Measurements from ENCODE around the gene NIPAL3. TPM values are rescaled to one million over a fixed set of nuclear protein-coding genes. Genes with fewer than 3 reads are reported as not detected.

Gene NIPAL3
- polyA plus RNA-seq, 1 donor (not counting 4 experiments of a cell fraction or from before 2014, with no cell fraction given): 30.5 TPM

DNA sequence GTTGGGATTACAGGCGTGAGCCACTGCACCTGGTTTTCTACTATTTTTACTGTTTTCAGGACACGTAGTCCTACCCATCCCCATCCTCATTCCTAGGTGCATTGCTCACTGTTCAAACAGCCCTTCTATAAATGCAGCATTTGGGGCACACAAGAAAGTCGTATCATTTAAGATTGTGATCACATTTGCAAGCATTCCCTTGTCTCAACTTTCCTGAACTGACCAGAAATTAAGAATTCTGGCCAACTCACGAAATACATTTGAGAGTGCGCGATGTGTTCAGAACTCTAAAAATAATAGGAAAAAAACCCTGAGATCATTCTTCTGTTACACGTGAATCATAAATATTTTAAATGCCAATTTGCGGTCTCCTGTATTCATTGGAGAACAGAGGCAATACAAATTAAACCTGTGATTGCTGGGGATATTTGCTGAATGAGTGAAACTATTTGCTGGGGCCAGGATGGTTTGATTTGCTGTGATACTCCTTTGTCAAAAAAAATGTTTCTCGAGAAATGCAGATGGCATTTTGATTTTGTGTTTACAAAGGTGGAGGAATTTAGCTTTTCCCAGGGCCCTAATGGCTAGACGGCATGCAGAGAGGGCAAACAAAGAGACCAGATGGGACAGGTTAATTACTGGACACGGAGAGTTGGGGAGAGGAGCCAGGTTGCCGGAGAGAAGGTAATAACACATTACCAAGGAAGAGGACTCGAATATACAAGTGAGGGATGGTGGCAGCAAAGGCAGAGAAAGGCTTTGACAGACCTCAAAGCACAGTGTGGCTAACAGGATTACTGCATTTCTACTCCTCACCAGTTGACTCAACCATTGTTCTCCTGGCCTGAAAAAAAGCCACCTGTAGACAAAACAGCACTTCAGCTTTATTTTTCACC lies 40.5 kb upstream of the NIPAL3 start:
- Histone ChIP-seq H3K9ac (ENCODE audit: control insufficient read depth, extremely low read depth, insufficient read depth, low read length) (no peak overlapping the region), H4K20me1 (ENCODE audit: control insufficient read depth, extremely low read depth, insufficient read depth, low read length) (no peaks in the 10 kb centered on the region), H3K27ac (ENCODE audit: control insufficient read depth, insufficient read depth, low read length) (no peak overlapping the region), H2AFZ (ENCODE audit: control insufficient read depth, low read length) (no peak overlapping the region), H3K79me2 (ENCODE audit: control insufficient read depth, insufficient read depth, low read length) (no peaks in the 10 kb centered on the region), H3K36me3 (ENCODE audit: control insufficient read depth in 2 of 2, extremely low read depth in 1 of 2, insufficient read depth in 2 of 2, low read length in 2 of 2) (peaks cover 2 to 15% of the 10 kb centered on the region in 2 experiments), H3K4me3 (ENCODE audit: control insufficient read depth in 2 of 3, extremely low read depth in 1 of 3, insufficient read depth in 2 of 3, low read depth in 1 of 3, low read length in 3 of 3) (no peak overlapping the region), H3K4me2 (ENCODE audit: control insufficient read depth, extremely low read depth, insufficient read depth, low read depth, low read length) (no peak overlapping the region), H3K4me1 (ENCODE audit: control insufficient read depth, extremely low read depth, insufficient read depth, low read length) (peaks cover 24% of the 10 kb centered on the region), H3K9me1 (ENCODE audit: control insufficient read depth, extremely low read depth, insufficient read depth, low read length) (peaks cover 4% of the 10 kb centered on the region), H3K9me3 (ENCODE audit: control insufficient read depth, low read depth, low read length) (no peaks in the 10 kb centered on the region), H3K27me3 (ENCODE audit: control insufficient read depth, extremely low read depth, insufficient read depth, low read length) (no peaks in the 10 kb centered on the region)
- FAIRE-seq (peak; percentile 67), DNase-seq (ENCODE audit: low read depth, low spot score) (no peak)
- dilution Hi-C loops (cut with MboI; ENCODE audit: extremely low pct_ligation_motif_present, low sequenced_read_pairs): no loop called here
- TF ChIP-seq, protein P1, sequence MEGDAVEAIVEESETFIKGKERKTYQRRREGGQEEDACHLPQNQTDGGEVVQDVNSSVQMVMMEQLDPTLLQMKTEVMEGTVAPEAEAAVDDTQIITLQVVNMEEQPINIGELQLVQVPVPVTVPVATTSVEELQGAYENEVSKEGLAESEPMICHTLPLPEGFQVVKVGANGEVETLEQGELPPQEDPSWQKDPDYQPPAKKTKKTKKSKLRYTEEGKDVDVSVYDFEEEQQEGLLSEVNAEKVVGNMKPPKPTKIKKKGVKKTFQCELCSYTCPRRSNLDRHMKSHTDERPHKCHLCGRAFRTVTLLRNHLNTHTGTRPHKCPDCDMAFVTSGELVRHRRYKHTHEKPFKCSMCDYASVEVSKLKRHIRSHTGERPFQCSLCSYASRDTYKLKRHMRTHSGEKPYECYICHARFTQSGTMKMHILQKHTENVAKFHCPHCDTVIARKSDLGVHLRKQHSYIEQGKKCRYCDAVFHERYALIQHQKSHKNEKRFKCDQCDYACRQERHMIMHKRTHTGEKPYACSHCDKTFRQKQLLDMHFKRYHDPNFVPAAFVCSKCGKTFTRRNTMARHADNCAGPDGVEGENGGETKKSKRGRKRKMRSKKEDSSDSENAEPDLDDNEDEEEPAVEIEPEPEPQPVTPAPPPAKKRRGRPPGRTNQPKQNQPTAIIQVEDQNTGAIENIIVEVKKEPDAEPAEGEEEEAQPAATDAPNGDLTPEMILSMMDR (optimal IDR thresholded peaks at IDR 0.05 in 1 of 3, IDR thresholded peaks at IDR 0.05 in 1 of 3, conservative IDR thresholded peaks at IDR 0.05 in 1 of 3; ENCODE audit: extremely low read depth in 1 of 3, insufficient read depth in 2 of 3, low read length in 3 of 3): no peak
- no peak for TF ChIP-seq EZH2 (IDR thresholded peaks at IDR 0.05; ENCODE audit: low read length)

- Histone ChIP-seq H2AFZ (ENCODE audit: control insufficient read depth, low read length) (peak overlapping the region; percentile 31), H3K9ac (ENCODE audit: control insufficient read depth, extremely low read depth, insufficient read depth, low read length) (peak overlapping the region; percentile 52), H3K4me3 (ENCODE audit: control insufficient read depth in 2 of 3, extremely low read depth in 1 of 3, insufficient read depth in 2 of 3, low read depth in 1 of 3, low read length in 3 of 3) (peak overlapping the region in 2 of 3 experiments; percentile 30 to 40), H3K9me1 (ENCODE audit: control insufficient read depth, extremely low read depth, insufficient read depth, low read length) (peaks cover 4% of the 10 kb centered on the region), H3K9me3 (ENCODE audit: control insufficient read depth, low read depth, low read length) (no peaks in the 10 kb centered on the region), H3K36me3 (ENCODE audit: control insufficient read depth in 2 of 2, extremely low read depth in 1 of 2, insufficient read depth in 2 of 2, low read length in 2 of 2) (peaks cover 6 to 20% of the 10 kb centered on the region in 2 experiments), H3K4me2 (ENCODE audit: control insufficient read depth, extremely low read depth, insufficient read depth, low read depth, low read length) (peak overlapping the region; percentile 87), H3K4me1 (ENCODE audit: control insufficient read depth, extremely low read depth, insufficient read depth, low read length) (peaks cover 37% of the 10 kb centered on the region), H3K27ac (ENCODE audit: control insufficient read depth, insufficient read depth, low read length) (peak overlapping the region; percentile 82), H3K79me2 (ENCODE audit: control insufficient read depth, insufficient read depth, low read length) (no peaks in the 10 kb centered on the region), H3K27me3 (ENCODE audit: control insufficient read depth, extremely low read depth, insufficient read depth, low read length) (no peaks in the 10 kb centered on the region), H4K20me1 (ENCODE audit: control insufficient read depth, extremely low read depth, insufficient read depth, low read length) (no peaks in the 10 kb centered on the region)
- FAIRE-seq (peak; percentile 96), DNase-seq (ENCODE audit: low read depth, low spot score) (no peak)
- dilution Hi-C loops (cut with MboI; ENCODE audit: extremely low pct_ligation_motif_present, low sequenced_read_pairs): no loop called here
- TF ChIP-seq EZH2 (IDR thresholded peaks at IDR 0.05; ENCODE audit: low read length): no peak
- TF ChIP-seq, protein P1 (optimal IDR thresholded peaks at IDR 0.05 in 1 of 3, IDR thresholded peaks at IDR 0.05 in 1 of 3, conservative IDR thresholded peaks at IDR 0.05 in 1 of 3; ENCODE audit: extremely low read depth in 1 of 3, insufficient read depth in 2 of 3, low read length in 3 of 3): no peak
Observed at GRCh38 chr1:24379733-24380315, 35.8 kb upstream of the NIPAL3 start.

Data from keratinocyte (primary cell).